H1 (cell line): ENCODE data around the gene LAMC3. TPM values are rescaled to one million over a fixed set of nuclear protein-coding genes. Genes with fewer than 3 reads are reported as not detected.

ENCODE experiments used
- CTCF ChIA-PET: fragments of 300-600 bp; sonication (Branson Sonifier 250); formaldehyde crosslinking; loops from one replicate; lab custom pipeline; 2021; ENCODE audit not compliant: partially characterized antibody; lab: Charles Lee
- POLR2A ChIA-PET: fragments of 300-600 bp; sonication (Branson Sonifier 250); formaldehyde crosslinking; loops from one replicate; lab custom pipeline; 2021; ENCODE audit warnings: inconsistent platforms; ENCODE audit not compliant: partially characterized antibody; lab: Charles Lee
- DNase-seq, 2 experiments: peaks; one replicate each; pipeline versions ENCODE4 v3.0.0 to v3.0.0-alpha.2; 2010 to 2022; ENCODE audit warnings: low spot score in 2 of 2, low read depth in 1 of 2, mixed read lengths in 1 of 2
- FAIRE-seq: peaks from 2 replicates; lab custom pipeline; 2011; peaks lifted over from hg19 to GRCh38; lab: Jason Lieb, UNC
- H2AFZ ChIP-seq: 2 replicates; pipeline ENCODE4 v1.8.1; 2012; ENCODE audit warnings: low read length, inconsistent platforms
- H2AK5ac ChIP-seq: 2 replicates; pipeline ENCODE4 v1.6.1; 2013; ENCODE audit warnings: low read depth, low read length
- H2BK120ac ChIP-seq: replicated peaks from 2 replicates; pipeline ENCODE3; 2013; ENCODE audit warnings: low read depth, low read length, inconsistent platforms
- H2BK12ac ChIP-seq: 2 replicates; pipeline ENCODE4 v1.6.1; 2013; ENCODE audit warnings: low read depth, low read length
- H2BK15ac ChIP-seq: 2 replicates; pipeline ENCODE4 v1.6.1; 2013; ENCODE audit warnings: low read length
- H2BK20ac ChIP-seq: 2 replicates; pipeline ENCODE4 v1.6.1; 2013; ENCODE audit warnings: low read length
- H2BK5ac ChIP-seq: 2 replicates; pipeline ENCODE4 v1.6.1; 2013; ENCODE audit warnings: low read depth, low read length
- H3K14ac ChIP-seq: 2 replicates; pipeline ENCODE4 v1.6.1; 2013; ENCODE audit warnings: inconsistent platforms; ENCODE audit not compliant: insufficient read length
- H3K18ac ChIP-seq: 2 replicates; pipeline ENCODE4 v1.6.1; 2013; ENCODE audit warnings: low read length; ENCODE audit errors: extremely low read depth
- H3K23ac ChIP-seq: 2 replicates; pipeline ENCODE4 v1.6.1; 2013; ENCODE audit warnings: inconsistent platforms; ENCODE audit not compliant: insufficient read length
- H3K23me2 ChIP-seq: 2 replicates; pipeline ENCODE4 v1.6.1; 2013; ENCODE audit warnings: low read depth, low read length
- H3K27ac ChIP-seq: 2 replicates; pipeline ENCODE4 v1.6.1; 2011; ENCODE audit warnings: low read depth, low read length, inconsistent platforms
- H3K27me3 ChIP-seq, 4 experiments: replicated peaks in 1 of 4; 1 replicate in 1 of 4; 2 replicates in 3 of 4; pipeline versions ENCODE4 v1.6.1 to v1.8.1; 2011 to 2013; ENCODE audit warnings: low read length in 3 of 4, mild to moderate bottlenecking in 3 of 4, inconsistent platforms in 2 of 4, mixed read lengths in 2 of 4, moderate library complexity in 1 of 4; ENCODE audit not compliant: control insufficient read depth in 3 of 4, insufficient read depth in 3 of 4; ENCODE audit errors: extremely low read depth in 1 of 4
- H3K36me3 ChIP-seq, 4 experiments: 2 replicates each; pipeline versions ENCODE4 v1.6.1 to v1.8.1; 2011 to 2013; ENCODE audit warnings: mild to moderate bottlenecking in 4 of 4, low read length in 3 of 4, moderate library complexity in 2 of 4, control low read depth in 1 of 4, inconsistent platforms in 1 of 4; ENCODE audit not compliant: insufficient read depth in 4 of 4, control insufficient read depth in 2 of 4
- H3K4ac ChIP-seq: replicated peaks from 2 replicates; pipeline ENCODE3; 2013; ENCODE audit warnings: low read length, low read depth, mixed read lengths, inconsistent platforms; ENCODE audit not compliant: insufficient read length
- H3K4me1 ChIP-seq, 4 experiments: replicated peaks in 1 of 4; 1 replicate in 1 of 4; 2 replicates in 3 of 4; pipeline versions ENCODE4 v1.6.1 to v1.8.1; 2011 to 2013; ENCODE audit warnings: low read length in 3 of 4, inconsistent platforms in 2 of 4, mixed read lengths in 1 of 4; ENCODE audit not compliant: insufficient read depth in 4 of 4, control insufficient read depth in 3 of 4
- H3K4me2 ChIP-seq, 2 experiments: 2 replicates each; pipeline versions ENCODE4 v1.6.1 to v1.8.1; 2011 to 2013; ENCODE audit warnings: low read depth in 2 of 2, low read length in 2 of 2, control low read depth in 1 of 2, inconsistent platforms in 1 of 2, mild to moderate bottlenecking in 1 of 2; ENCODE audit not compliant: insufficient read depth in 1 of 2
- H3K4me3 ChIP-seq, 4 experiments: fragments of 200-600, 300-600 bp in 1 of 4; sonication (generic), shearing (Covaris generic), sonication (Bioruptor Twin) in 1 of 4; 2 replicates each; pipeline versions ENCODE4 v1.5.1 to v1.8.1; 2011 to 2016; ENCODE audit warnings: low read length in 4 of 4, low read depth in 3 of 4, control low read depth in 2 of 4, inconsistent platforms in 2 of 4, mild to moderate bottlenecking in 2 of 4, mixed read lengths in 1 of 4, moderate library complexity in 1 of 4; ENCODE audit not compliant: insufficient read depth in 2 of 4; ENCODE audit errors: extremely low read depth in 1 of 4
- H3K56ac ChIP-seq: replicated peaks from 2 replicates; pipeline ENCODE3; 2013; ENCODE audit warnings: low read depth, mild to moderate bottlenecking, mixed read lengths, low read length, inconsistent platforms; ENCODE audit not compliant: insufficient read length
- H3K79me1 ChIP-seq: 2 replicates; pipeline ENCODE4 v1.6.1; 2013; ENCODE audit warnings: low read depth, low read length, control low read depth
- H3K79me2 ChIP-seq, 2 experiments: 2 replicates each; pipeline versions ENCODE4 v1.6.1 to v1.8.1; 2012 to 2013; ENCODE audit warnings: low read length in 2 of 2, mild to moderate bottlenecking in 2 of 2, inconsistent platforms in 1 of 2; ENCODE audit not compliant: insufficient read depth in 2 of 2, control insufficient read depth in 1 of 2
- H3K9ac ChIP-seq, 4 experiments: replicated peaks in 1 of 4; 1 replicate in 1 of 4; 2 replicates in 3 of 4; pipeline versions ENCODE4 v1.6.1 to v1.8.1; 2011 to 2013; ENCODE audit warnings: low read depth in 3 of 4, low read length in 3 of 4, control low read depth in 2 of 4, mild to moderate bottlenecking in 2 of 4, moderate library complexity in 2 of 4, inconsistent platforms in 1 of 4; ENCODE audit errors: extremely low read depth in 1 of 4
- H3K9me3 ChIP-seq, 2 experiments: 2 replicates each; pipeline versions ENCODE4 v1.6.1 to v1.8.1; 2012 to 2013; ENCODE audit warnings: mild to moderate bottlenecking in 2 of 2, moderate library complexity in 2 of 2, control low read depth in 1 of 2, inconsistent platforms in 1 of 2, low read depth in 1 of 2, low read length in 1 of 2, mixed read lengths in 1 of 2; ENCODE audit not compliant: insufficient read depth in 2 of 2
- H4K20me1 ChIP-seq, 2 experiments: replicated peaks in 1 of 2; 2 replicates each; pipeline versions ENCODE3 to v1.8.1; 2011 to 2013; ENCODE audit warnings: inconsistent platforms in 2 of 2, low read length in 2 of 2, mild to moderate bottlenecking in 1 of 2; ENCODE audit not compliant: insufficient read depth in 2 of 2, control insufficient read depth in 1 of 2
- H4K5ac ChIP-seq: 2 replicates; pipeline ENCODE4 v1.6.1; 2013; ENCODE audit warnings: low read length, low read depth, mixed read lengths, inconsistent platforms; ENCODE audit not compliant: insufficient read length
- H4K8ac ChIP-seq: 2 replicates; pipeline ENCODE4 v1.8.0; 2013; ENCODE audit warnings: mild to moderate bottlenecking, moderate library complexity, low read length, inconsistent platforms; ENCODE audit not compliant: insufficient read depth; ENCODE audit errors: extremely low read depth
- H4K91ac ChIP-seq: replicated peaks from 2 replicates; pipeline ENCODE3; 2013; ENCODE audit warnings: low read length, mixed read lengths, inconsistent platforms; ENCODE audit not compliant: insufficient read length
- BACH1 ChIP-seq: IDR thresholded peaks from 2 replicates; pipeline ENCODE4 v1.6.1; 2012; ENCODE audit warnings: low read length, improper control_type of control experiment
- CHD2 ChIP-seq: IDR thresholded peaks from 2 replicates; pipeline ENCODE4 v1.6.1; 2012; ENCODE audit warnings: low read length, improper control_type of control experiment
- CTBP2 ChIP-seq: IDR thresholded peaks from 2 replicates; pipeline ENCODE4 v1.7.0; 2011; ENCODE audit warnings: borderline replicate concordance, mild to moderate bottlenecking, moderate library complexity, mixed read lengths, low read length; ENCODE audit not compliant: insufficient read depth, insufficient read length
- SP4 ChIP-seq: IDR thresholded peaks from 2 replicates; pipeline ENCODE4 v1.6.1; 2012; ENCODE audit warnings: low read length, inconsistent platforms
- WGBS, 2 experiments: shearing (Covaris generic) in 1 of 2; methylation state at CpG; one replicate each; pipeline versions ENCODE4 v1.1.6 to v1.1.7; 2013 to 2015; ENCODE audit warnings: low lambda C conversion rate in 2 of 2, mixed read lengths in 2 of 2, inconsistent platforms in 1 of 2, low coverage in 1 of 2, missing lambda C conversion rate in 1 of 2; ENCODE audit not compliant: insufficient replicate concordance in 2 of 2, insufficient coverage in 1 of 2, insufficient read length in 1 of 2; ENCODE audit errors: extremely low coverage in 1 of 2, missing lambda C conversion rate in 1 of 2; 5-methylcytosine and 5-hydroxymethylcytosine counted together
- polyA plus RNA-seq, 7 experiments: library from polyadenylated mRNA; depleted of rRNA in 3 of 7; stranded (reverse) in 5 of 7; unstranded in 2 of 7; fragments of >200 nt in 5 of 7; fragments of 200-250 nt in 2 of 7; gene quantifications; 1 replicate in 5 of 7; 2 replicates in 1 of 7; 4 replicates in 1 of 7; pipeline versions ENCODE4 v1.2.1 to v1.2.3, GENCODE V29; 2011 to 2013; ENCODE audit warnings: missing spikeins in 2 of 7, mixed read lengths in 2 of 7
- total RNA-seq: library from RNA; stranded (reverse); fragmentation: NEBNext Ultra II Directional; extraction: Animal tissue kit (Norgen Biotek cat#: 25700); gene quantifications from 2 replicates; pipeline ENCODE4 v1.2.1, GENCODE V29; 2021

LAMC3 gene
- total and polyA plus RNA-seq, 2 of the 8 experiments (the other 6 are each of a cell fraction or from before 2014, with no cell fraction given), result 9.3 to 12.3 TPM

- ChIA-PET POLR2A (no interaction called here), CTCF (no interaction called here)
- H3K9me3 ChIP-seq, result no peaks in the 10 kb centered on the region
- no peak overlapping the region for H3K27ac ChIP-seq
- H4K91ac ChIP-seq, result no peak overlapping the region
- peaks cover 0 to 3% of the 10 kb centered on the region in 2 experiments for H4K20me1 ChIP-seq
- no peak overlapping the region for H3K9ac ChIP-seq
- H3K14ac ChIP-seq, result no peak overlapping the region
- H3K79me1 ChIP-seq, result no peaks in the 10 kb centered on the region
- 0 out of 2 replicates have a peak overlapping the region, but pooled peaks have one; percentile 27 for H2BK12ac ChIP-seq
- H2BK20ac ChIP-seq, result no peak overlapping the region
- 94% methylated on average over 7 of the region's 7 CpGs; no CpG with 5 or more reads in 1 of the 2 experiments for WGBS, 2 experiments
- H3K36me3 ChIP-seq, result no peaks in the 10 kb centered on the region
- no peak for TF ChIP-seq BACH1
- no peak for TF ChIP-seq CTBP2
- TF ChIP-seq CHD2, result no peak
- no peak for TF ChIP-seq SP4
- no peak overlapping the region for H3K4me2 ChIP-seq
- H3K4me1 ChIP-seq, result no peaks in the 10 kb centered on the region
- H2BK5ac ChIP-seq, result no peak overlapping the region; the same call in 1 of the 2 replicates
- no peak overlapping the region for H3K18ac ChIP-seq
- H3K79me2 ChIP-seq, result no peaks in the 10 kb centered on the region
- no peaks in the 10 kb centered on the region for H3K27me3 ChIP-seq
- no peak overlapping the region for H2AK5ac ChIP-seq
- H3K4ac ChIP-seq, result no peak overlapping the region
- H3K23me2 ChIP-seq, result peaks cover 3% of the 10 kb centered on the region; the same call in 1 of the 2 replicates
- no peak overlapping the region for H4K5ac ChIP-seq
- no peak overlapping the region for H3K4me3 ChIP-seq
- FAIRE-seq (no peak), DNase-seq (no peak)
- no peak overlapping the region for H4K8ac ChIP-seq
- no peak overlapping the region for H3K23ac ChIP-seq
- H2BK120ac ChIP-seq, result no peak overlapping the region
- no peak overlapping the region for H2AFZ ChIP-seq
- no peak overlapping the region for H3K56ac ChIP-seq
- no peak overlapping the region for H2BK15ac ChIP-seq
Measured at GRCh38 chr9:131065599-131065998, 56.6 kb downstream of the LAMC3 start.
